ENCODE results near the gene SHF.

Gene SHF

GRCh38 chr15:45224621-45225217 lies 37.0 kb upstream of the SHF start:
- Histone ChIP-seq H3K36me3 (ENCODE audit: insufficient read depth) (no peaks in the 10 kb centered on the region), H3K4me2 (no peak overlapping the region), H3K27me3 (ENCODE audit: insufficient read depth, low read depth) (no peaks in the 10 kb centered on the region), H3K27ac (no peak overlapping the region), H3K4me3 (IDR thresholded peaks at IDR 0.05; ENCODE audit: insufficient read depth, low read depth, low read length) (no peak overlapping the region), H3K4me1 (ENCODE audit: low read depth, poor library complexity, severe bottlenecking) (no peaks in the 10 kb centered on the region), H3K79me2 (ENCODE audit: insufficient read depth, low read depth) (no peaks in the 10 kb centered on the region), H2AFZ (ENCODE audit: low read depth) (no peak overlapping the region), H4K20me1 (ENCODE audit: insufficient read depth) (no peaks in the 10 kb centered on the region), H3K9ac (no peak overlapping the region)
- no peak for TF ChIP-seq CTCF (conservative IDR thresholded peaks at IDR 0.05; ENCODE audit: low read depth, low read length)

GRCh38 chr15:45221967-45222366 lies 34.2 kb upstream of the SHF start:
- H2AFZ ChIP-seq (ENCODE audit: low read depth): no peak overlapping the region

GRCh38 chr15:45221053-45221599 lies 33.4 kb upstream of the SHF start:
- Histone ChIP-seq H3K4me1 (ENCODE audit: low read depth, poor library complexity, severe bottlenecking) (no peaks in the 10 kb centered on the region), H3K4me3 (IDR thresholded peaks at IDR 0.05; ENCODE audit: insufficient read depth, low read depth, low read length) (no peak overlapping the region), H3K27me3 (ENCODE audit: insufficient read depth, low read depth) (no peaks in the 10 kb centered on the region), H3K9ac (no peak overlapping the region), H2AFZ (ENCODE audit: low read depth) (no peak overlapping the region), H4K20me1 (ENCODE audit: insufficient read depth) (no peaks in the 10 kb centered on the region), H3K4me2 (no peak overlapping the region), H3K79me2 (ENCODE audit: insufficient read depth, low read depth) (no peaks in the 10 kb centered on the region), H3K27ac (no peak overlapping the region), H3K36me3 (ENCODE audit: insufficient read depth) (no peaks in the 10 kb centered on the region)
- no peak for TF ChIP-seq CTCF (conservative IDR thresholded peaks at IDR 0.05; ENCODE audit: low read depth, low read length)

More at GRCh38 chr15:45221967-45222366, 34.2 kb upstream of the SHF start:
- Histone ChIP-seq H3K27ac (no peak overlapping the region), H3K4me3 (IDR thresholded peaks at IDR 0.05; ENCODE audit: insufficient read depth, low read depth, low read length) (no peak overlapping the region), H3K27me3 (ENCODE audit: insufficient read depth, low read depth) (no peaks in the 10 kb centered on the region), H3K79me2 (ENCODE audit: insufficient read depth, low read depth) (no peaks in the 10 kb centered on the region), H3K4me1 (ENCODE audit: low read depth, poor library complexity, severe bottlenecking) (no peaks in the 10 kb centered on the region), H3K4me2 (no peak overlapping the region), H3K9ac (no peak overlapping the region), H4K20me1 (ENCODE audit: insufficient read depth) (no peaks in the 10 kb centered on the region), H3K36me3 (ENCODE audit: insufficient read depth) (no peaks in the 10 kb centered on the region)
- TF ChIP-seq CTCF (conservative IDR thresholded peaks at IDR 0.05; ENCODE audit: low read depth, low read length): no peak

- Histone ChIP-seq H3K27me3 (ENCODE audit: insufficient read depth, low read depth) (no peaks in the 10 kb centered on the region), H3K36me3 (ENCODE audit: insufficient read depth) (no peaks in the 10 kb centered on the region), H4K20me1 (ENCODE audit: insufficient read depth) (no peaks in the 10 kb centered on the region), H3K4me3 (IDR thresholded peaks at IDR 0.05; ENCODE audit: insufficient read depth, low read depth, low read length) (no peak overlapping the region), H3K4me2 (no peak overlapping the region), H3K4me1 (ENCODE audit: low read depth, poor library complexity, severe bottlenecking) (no peaks in the 10 kb centered on the region), H3K9ac (no peak overlapping the region), H3K27ac (no peak overlapping the region), H2AFZ (ENCODE audit: low read depth) (no peak overlapping the region), H3K79me2 (ENCODE audit: insufficient read depth, low read depth) (no peaks in the 10 kb centered on the region)
- TF ChIP-seq CTCF (conservative IDR thresholded peaks at IDR 0.05; ENCODE audit: low read depth, low read length): no peak
Measured at GRCh38 chr15:45212493-45212892, 24.7 kb upstream of the SHF start.

Measured in KMS-11 (cell line).